Fibroblast of mammary gland (primary cell): ENCODE results near the gene PLEKHG5.

ENCODE experiments used
- DNase-seq: peaks from one replicate; pipeline ENCODE4 v3.0.0-alpha.2; 2010; ENCODE audit warnings: low read depth
- H3K4me3 ChIP-seq: 2 replicates; pipeline ENCODE4 v1.5.1; 2011; ENCODE audit warnings: low read depth, mild to moderate bottlenecking, low read length, moderate library complexity; ENCODE audit not compliant: control insufficient read depth
- CTCF ChIP-seq: conservative IDR thresholded peaks from 2 replicates; pipeline ENCODE4 v1.5.1; 2011; ENCODE audit warnings: low read depth, low read length, inconsistent platforms; ENCODE audit not compliant: control insufficient read depth, insufficient read depth

PLEKHG5 gene

GRCh38 chr1:6426277-6426971, 65.0 kb downstream of the PLEKHG5 start:
- no peak overlapping the region for H3K4me3 ChIP-seq

GRCh38 chr1:6425658-6426057, 65.8 kb downstream of the PLEKHG5 start:
- DNase-seq = no peak

More at GRCh38 chr1:6426277-6426971, 65.0 kb downstream of the PLEKHG5 start:
- TF ChIP-seq CTCF = no peak
- no peak for DNase-seq

GRCh38 chr1:6424619-6425593, 66.6 kb downstream of the PLEKHG5 start, which contains the start of gene ESPN:
ESPN (plus strand) TSS chr1:6424776; CDS start chr1:6424956, 180 bp downstream.
- H3K4me3 ChIP-seq = no peak within 1 kb of the TSS
- no peak for DNase-seq

More at GRCh38 chr1:6425658-6426057, 65.8 kb downstream of the PLEKHG5 start:
- TF ChIP-seq CTCF = no peak
- no peak overlapping the region for H3K4me3 ChIP-seq

GRCh38 chr1:6424000-6424565, 67.4 kb downstream of the PLEKHG5 start:
- no peak for TF ChIP-seq CTCF
- no peak for DNase-seq
- no peak overlapping the region for H3K4me3 ChIP-seq

More at GRCh38 chr1:6424619-6425593, 66.6 kb downstream of the PLEKHG5 start, which contains the start of gene ESPN:
- TF ChIP-seq CTCF = no peak

- peak; percentile 31 for DNase-seq
- no peak overlapping the region for H3K4me3 ChIP-seq
- TF ChIP-seq CTCF = peak; percentile 45
These were observed 68.0 kb downstream of the PLEKHG5 start for GRCh38 chr1:6423321-6423999.

GRCh38 chr1:6421266-6421665, 70.2 kb downstream of the PLEKHG5 start:
- no peak overlapping the region for H3K4me3 ChIP-seq
- no peak for TF ChIP-seq CTCF
- no peak for DNase-seq
